Uterus (tissue), 2 donors: ENCODE results near the gene RFC5.

Experiments used
- POLR2A ChIP-seq, 2 donors: fragments of 450-650 bp; IDR thresholded peaks; one replicate each; pipeline ENCODE4 v1.6.1; 2016; ENCODE audit warnings: antibody characterized with exemption in 2 of 2, mild to moderate bottlenecking in 1 of 2, moderate library complexity in 1 of 2
- TF ChIP-seq, protein P1 (sequence below), 4 experiments: fragments of 200-600 bp in 2 of 4; fragments of 450-650 bp in 2 of 4; sonication (generic) in 2 of 4; IDR thresholded peaks; one replicate each; pipeline ENCODE4 v1.5.1; 2016 to 2019; ENCODE audit warnings: antibody characterized with exemption in 4 of 4, mild to moderate bottlenecking in 2 of 4, moderate library complexity in 1 of 4

DNA sequence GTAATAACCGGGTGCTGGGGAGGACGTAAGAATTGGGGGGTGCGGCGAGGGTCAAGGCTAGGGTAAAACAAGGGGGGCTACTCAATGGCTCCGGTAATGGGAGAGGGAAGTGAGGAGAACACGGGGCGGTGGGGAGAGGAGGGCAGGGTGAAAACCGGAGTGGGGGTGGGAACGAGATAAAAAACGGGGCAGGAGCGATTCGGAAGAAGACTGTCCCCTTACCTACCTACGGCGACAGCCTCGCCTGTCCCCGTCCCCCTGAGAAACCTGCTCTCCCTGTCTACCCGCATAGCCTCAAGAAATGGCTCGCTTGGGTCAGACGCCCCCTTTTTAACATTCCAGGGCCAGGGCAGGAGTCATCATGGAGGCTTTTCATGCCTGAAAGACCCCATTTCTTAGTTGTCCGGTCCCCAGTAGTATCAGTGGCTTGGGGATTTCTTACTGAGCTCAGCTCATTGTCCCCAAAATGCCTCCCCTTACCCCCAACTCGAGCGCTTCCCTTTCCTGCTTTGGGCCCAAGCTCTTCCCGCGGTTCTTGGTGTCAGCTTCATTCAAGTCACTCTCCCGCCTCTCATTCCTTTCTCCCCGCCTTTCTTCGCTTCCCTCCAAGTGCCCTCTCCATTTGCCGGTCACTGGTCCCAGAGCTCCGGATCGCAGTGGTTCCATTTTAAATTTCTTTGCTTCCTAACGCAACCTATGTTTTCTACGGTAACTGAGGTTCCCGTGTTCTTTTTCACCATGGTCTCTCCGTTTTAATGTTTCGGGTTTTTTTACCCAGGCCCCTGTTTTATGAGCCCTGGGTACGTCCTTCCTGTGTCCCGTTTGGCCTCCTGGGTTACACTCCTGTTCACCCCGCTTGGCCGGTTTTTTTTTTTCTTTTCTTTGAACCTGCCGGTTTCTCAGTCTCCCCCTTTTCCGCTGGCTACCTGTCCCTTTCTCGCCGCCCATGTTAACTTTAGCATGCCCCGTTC lies 45.7 kb downstream of the RFC5 start:
- TF ChIP-seq, protein P1, sequence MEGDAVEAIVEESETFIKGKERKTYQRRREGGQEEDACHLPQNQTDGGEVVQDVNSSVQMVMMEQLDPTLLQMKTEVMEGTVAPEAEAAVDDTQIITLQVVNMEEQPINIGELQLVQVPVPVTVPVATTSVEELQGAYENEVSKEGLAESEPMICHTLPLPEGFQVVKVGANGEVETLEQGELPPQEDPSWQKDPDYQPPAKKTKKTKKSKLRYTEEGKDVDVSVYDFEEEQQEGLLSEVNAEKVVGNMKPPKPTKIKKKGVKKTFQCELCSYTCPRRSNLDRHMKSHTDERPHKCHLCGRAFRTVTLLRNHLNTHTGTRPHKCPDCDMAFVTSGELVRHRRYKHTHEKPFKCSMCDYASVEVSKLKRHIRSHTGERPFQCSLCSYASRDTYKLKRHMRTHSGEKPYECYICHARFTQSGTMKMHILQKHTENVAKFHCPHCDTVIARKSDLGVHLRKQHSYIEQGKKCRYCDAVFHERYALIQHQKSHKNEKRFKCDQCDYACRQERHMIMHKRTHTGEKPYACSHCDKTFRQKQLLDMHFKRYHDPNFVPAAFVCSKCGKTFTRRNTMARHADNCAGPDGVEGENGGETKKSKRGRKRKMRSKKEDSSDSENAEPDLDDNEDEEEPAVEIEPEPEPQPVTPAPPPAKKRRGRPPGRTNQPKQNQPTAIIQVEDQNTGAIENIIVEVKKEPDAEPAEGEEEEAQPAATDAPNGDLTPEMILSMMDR (IDR thresholded peaks at IDR 0.05) = no peak
- no peak for TF ChIP-seq POLR2A (IDR thresholded peaks at IDR 0.05)
